GM19351 (cell line): ENCODE measurements around the gene DLGAP1.
"Not testable (repeated sequence)": the region's sequence is repeated elsewhere in the genome, so short reads cannot be mapped to it uniquely, and the experiment has no call there.

Experiments
- ATAC-seq: cut with Tn5 transposase; IDR thresholded peaks from one replicate; pipeline ENCODE4 v1.9.1; 2021; ENCODE audit warnings: mild to moderate bottlenecking, moderate library complexity; ENCODE audit not compliant: unreplicated experiment

The DLGAP1 gene

DNA sequence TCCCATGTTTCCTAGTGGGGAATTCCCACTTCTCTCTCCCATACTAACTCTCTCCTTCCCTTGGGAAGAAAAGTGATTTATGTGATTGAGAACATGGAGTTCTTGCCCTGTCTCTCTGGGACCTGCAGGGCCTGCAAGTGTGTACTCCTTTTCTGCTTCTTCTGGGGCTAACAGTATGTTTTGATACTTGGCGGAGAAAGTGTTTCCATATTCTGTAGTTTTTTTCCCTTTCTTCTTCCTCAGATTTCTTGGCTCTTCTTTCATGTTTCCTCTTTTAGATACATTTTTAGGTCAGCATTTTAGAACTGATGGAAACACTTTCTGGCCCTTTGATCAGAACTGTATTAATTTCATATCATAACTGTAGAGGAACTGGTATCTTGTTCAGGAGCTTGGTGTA, 352.2 kb downstream of the DLGAP1 start:
- ATAC-seq = no peak

- no peak for ATAC-seq
These were observed 354.1 kb downstream of the DLGAP1 start for GRCh38 chr18:4101009-4101408.

DNA sequence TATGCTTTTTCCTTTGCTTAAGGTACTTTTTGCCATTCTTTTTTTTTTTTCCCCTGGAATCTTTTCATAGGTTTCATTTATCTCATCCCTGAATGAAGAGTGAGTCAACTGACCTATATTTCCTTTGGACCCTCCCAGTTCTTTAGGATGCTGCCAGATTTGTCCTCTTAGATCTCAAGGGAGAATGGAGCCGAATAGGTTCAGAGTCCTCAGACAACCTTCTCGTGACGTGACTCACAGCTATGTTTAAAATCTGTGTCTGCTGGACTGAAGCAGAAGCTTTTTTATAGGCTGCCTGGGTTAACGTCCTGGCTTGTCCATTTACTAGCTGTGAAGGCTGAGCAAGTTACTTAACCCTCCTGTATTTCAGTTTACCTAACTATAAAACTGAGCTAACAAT, 358.6 kb downstream of the DLGAP1 start:
- no peak for ATAC-seq

DNA sequence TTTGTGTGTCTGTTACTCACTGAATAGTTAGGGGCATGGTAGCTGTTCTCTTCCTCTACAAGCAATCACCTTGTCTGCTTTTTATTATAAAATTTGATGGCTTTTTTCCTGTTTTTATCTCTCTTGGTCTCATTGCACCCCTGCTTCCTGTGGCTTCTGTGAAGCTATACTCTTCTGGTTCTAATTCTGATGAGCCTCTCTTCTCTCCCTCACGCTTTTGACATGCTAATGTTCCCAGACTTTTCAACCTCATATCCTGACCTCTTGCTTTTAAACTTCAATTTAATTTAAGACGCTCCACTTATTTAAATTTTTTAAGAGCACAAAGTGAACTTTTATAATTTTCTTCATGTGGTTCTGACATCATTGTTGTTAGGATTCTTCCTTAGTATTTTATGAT, 361.4 kb downstream of the DLGAP1 start:
- ATAC-seq = no peak

DNA sequence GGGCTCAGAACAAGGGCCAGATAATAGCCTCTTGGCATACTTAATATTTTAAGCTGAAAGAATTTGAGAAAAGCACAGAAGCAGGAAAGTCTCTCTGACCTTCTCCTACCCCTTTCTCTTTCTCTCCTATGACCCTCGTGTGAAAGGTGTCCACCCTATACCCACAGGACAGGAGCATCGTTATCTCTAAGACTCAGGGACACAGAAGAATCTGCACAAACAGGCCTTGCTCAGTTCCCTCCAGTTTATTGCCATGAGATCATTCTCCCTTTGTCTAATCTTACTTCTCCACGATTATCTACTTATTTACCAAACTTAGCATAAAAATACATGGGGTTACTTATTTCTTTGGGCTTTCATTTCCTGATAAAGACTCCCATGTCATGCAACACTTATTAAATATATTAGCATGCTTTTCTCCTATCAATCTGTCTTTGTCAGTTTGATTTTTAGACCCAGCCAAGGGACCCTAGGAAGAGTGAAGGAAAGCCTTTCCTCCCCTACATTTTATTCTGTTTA, 370.7 kb downstream of the DLGAP1 start:
- no peak for ATAC-seq

DNA sequence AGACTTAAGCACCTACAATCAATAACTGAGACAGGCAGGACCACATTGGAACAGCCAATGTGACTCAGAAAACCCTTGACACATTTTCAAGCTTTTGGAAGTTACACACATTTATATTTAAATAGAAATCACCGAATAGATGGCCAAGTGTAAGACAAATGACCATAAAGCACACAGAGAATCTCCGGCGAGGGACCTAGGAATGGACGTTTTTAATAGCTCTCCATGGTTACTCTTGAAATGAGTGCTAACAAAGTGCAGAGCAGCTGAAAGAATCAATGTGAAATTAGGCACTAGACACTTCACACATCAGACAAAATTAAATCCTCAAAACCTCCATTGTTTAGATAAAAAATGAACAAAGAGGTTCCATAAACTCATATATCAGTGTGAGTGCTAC, 376.9 kb downstream of the DLGAP1 start:
- ATAC-seq = no peak

- no peak for ATAC-seq
These were observed 377.4 kb downstream of the DLGAP1 start for GRCh38 chr18:4077721-4078120.

DNA sequence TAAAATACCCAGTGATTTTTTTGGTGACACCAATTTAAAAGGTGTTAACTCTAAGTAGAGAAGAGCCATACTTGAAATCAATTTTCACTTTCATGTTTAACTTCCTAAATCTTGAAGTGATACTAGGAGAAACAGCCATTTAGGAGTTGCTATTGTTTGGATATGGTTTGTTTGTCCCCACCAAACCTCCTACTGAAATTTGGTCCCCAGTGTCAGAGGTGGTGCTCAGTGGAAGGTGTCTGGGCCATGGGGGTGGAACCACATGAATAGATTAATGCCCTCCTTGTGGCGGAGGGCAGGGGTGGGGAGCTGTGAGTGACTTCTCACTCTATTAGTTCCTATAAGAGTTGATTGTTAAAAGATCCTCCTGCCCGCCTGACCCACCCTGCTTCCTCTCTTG, 377.9 kb downstream of the DLGAP1 start:
- no peak for ATAC-seq

GRCh38 chr18:4074647-4075046, 380.5 kb downstream of the DLGAP1 start:
- no peak for ATAC-seq

DNA sequence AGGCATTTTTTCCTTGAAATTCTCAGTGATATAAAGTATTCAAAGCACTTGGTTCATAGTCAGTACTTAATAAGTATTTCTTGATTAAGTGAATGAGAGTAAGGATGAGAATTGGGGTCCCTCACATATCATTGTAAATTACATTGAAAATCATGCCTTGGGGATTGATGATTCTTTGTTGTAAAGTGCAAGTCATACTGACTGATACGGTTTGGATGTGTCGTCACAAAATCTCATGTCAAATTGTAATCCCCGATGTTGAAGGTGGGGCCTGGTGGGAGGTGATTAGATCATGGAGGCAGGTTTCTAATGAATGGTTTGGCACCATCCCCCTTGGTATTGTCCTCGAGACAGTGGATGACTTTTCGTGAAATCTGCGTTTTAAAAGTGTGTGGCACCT, 385.9 kb downstream of the DLGAP1 start:
- no peak for ATAC-seq

GRCh38 chr18:4068552-4069158, 386.5 kb downstream of the DLGAP1 start:
- peak; percentile 85 for ATAC-seq

DNA sequence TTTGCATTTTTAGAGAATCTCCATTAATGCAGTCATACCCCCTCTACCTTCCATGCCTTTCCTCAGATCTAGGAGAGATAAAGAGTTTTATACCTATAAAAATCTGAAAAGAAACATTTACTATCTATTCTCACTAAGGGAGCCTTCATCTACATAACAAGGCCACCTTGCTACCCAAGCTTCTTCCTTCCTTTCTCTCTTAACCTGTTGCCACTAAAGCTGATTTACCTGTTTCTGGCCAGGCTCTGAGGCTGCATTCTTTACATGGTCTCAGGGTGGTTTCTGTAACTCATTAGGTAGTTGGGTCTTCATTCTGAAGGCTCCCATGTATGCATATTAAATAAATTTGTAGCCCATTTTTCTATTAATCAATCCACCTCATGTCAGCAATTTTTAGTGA, 391.6 kb downstream of the DLGAP1 start:
- ATAC-seq = no peak

DNA sequence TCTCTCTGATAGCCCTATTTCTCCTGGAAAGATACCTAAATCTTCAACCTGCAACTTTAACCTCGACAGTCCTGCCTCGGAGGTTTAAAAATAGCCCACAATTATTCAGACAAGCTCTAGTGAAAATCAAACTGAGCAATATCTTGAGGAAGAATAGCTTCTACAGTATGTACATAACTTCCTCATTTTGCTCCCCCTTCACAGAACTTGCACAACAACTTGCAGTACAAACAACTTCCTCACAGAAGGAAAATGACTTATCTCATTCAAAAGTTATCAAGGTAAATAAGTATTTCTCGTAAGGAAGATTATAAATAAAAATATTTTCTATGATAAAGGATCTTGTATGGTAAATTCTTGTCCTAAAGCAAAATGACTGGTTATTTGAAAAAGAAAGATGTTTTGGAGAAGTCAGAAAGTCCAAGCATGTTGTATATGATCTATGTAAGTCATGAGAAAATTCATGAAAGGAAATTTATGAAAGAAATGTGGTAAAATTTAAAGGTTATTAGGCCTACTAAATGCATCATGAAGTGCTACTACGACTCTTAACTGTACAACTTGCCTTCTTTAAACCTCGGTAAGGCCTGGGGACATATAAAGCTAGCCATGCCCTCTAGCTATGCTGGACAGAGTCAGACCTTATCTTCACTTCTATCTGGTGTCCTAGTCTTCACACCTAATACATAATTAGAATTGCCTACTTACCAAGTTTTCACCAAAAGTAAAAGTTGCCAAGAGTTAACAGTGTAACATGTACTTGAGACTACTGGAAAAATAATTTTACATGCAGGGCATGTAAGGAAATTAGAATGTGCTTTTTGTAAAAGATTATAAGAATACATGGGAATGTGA, 394.5 kb downstream of the DLGAP1 start:
- no peak for ATAC-seq

DNA sequence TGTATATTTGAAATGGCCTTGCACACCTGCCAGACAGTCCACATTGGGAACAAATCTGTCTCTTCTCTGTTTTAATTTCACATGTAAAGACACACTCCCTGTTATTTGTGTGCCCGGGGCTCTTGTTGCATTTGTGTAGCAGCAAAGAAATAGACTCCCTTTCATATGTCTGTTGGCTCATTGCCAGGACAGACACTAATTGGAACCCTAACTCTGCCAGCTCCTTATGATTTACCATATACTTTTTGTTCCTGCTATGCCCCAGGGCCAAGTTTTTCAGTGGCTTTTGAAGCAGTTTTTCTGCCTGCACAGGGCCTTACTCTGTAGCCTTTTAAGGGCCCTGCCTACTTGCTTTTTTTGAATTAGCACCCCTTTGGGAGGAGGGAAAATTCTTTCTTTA, 396.9 kb downstream of the DLGAP1 start:
- ATAC-seq = no peak

DNA sequence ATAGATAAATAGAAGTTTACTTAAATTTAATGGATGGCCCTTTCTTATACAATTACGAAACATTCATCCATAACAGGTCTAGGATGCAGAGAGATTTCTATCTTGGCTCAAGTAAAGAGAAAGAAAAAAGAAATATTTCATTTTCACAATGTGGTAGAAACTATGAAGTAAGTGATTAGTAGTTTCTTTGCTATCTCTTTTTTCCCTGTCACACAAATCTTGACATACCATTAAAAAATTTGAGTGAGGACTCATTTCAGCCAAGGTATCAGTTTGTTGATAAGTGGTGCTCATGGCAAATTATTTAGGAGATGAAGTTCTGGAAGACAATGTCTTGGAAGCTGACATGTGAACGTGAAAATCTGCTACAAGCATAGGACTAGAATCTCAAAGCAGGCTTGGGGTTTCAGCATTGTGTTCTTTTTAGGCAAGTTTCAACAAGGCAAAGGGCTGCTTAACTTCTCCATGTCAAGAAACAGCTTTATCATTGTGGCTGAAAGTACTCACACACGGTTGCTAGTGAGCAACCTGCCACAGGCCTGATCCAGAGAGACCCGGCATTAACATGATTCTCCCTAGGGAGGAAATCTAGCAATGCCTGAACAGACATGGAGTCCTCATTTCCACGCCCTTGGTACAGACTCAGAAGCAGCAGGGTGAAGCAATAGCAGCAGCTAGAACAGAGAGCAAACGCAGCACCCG, 414.6 kb downstream of the DLGAP1 start:
- ATAC-seq = no peak

DNA sequence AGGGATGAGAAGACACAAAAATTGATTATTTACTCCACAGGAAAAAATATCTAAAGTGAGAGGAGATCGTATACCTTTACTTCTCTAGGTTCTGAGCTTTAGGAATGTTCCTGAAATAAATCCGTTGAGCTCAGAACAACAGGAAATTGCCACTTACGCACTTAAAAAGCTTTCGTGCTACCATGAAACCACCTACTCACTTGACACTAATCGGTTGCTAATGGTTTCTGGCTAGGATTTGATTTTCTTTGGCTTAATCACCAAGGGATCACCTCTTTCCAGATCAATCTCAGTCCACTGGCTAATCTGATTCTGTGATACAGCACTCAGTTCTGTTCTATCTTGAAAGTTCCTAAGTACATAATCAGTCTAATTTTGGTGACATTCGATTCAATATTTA, 419.6 kb downstream of the DLGAP1 start:
- no peak for ATAC-seq

DNA sequence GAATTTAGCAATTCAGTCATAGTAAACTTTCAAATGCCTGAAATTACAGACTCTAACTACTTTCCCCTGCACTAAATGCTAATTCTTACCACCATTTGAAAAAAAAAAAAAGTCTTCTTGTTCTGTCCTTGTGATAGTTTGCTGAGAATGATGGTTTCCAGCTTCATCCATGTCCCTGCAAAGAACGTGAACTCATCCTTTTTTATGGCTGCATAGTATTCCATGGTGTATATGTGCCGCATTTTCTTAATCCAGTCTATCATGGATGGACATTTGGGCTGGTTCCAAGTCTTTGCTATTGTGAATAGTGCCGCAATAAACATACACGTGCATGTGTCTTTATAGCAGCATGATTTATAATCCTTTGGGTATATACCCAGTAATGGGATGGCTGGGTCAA, 420.3 kb downstream of the DLGAP1 start:
- ATAC-seq = not testable (repeated sequence)

GRCh38 chr18:4026542-4026941, 428.6 kb downstream of the DLGAP1 start:
- no peak for ATAC-seq

DNA sequence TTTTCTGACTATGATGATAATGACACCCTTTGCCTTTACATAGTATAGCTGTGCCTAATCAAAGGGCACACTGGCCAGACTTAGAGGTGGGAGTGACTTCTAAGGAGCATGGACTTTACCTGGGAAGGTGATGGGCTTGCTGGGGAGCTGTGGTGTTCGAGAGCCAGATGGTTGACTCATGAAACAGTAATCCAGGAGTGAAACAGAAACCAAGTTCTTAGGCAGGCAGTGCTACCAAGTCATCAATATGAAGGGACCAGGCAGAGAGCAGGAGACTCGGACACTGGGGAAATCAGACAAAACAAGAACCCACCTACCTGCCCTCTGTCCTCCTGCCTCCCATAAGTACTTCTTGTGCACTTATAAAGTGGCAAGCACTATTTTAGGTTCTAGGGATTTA, 430.4 kb downstream of the DLGAP1 start:
- no peak for ATAC-seq

DNA sequence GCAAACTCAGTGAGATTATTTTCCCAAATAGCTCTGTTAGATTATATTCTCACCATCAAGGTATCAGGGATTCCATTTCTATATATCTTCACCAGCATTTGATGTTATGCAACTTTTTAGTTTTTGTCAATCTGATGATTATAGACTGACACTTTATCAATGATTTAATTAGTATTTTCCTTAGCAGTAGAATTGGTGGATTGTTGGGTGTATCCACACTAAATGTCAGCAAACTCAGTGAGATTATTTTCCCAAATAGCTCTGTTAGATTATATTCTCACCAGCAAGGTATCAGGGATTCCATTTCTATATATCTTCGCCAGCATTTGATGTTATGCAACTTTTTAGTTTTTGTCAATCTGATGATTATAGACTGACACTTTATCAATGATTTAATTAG, 432.4 kb downstream of the DLGAP1 start:
- ATAC-seq = not testable (repeated sequence)

- ATAC-seq = no peak
These were observed 435.1 kb downstream of the DLGAP1 start for GRCh38 chr18:4020026-4020425.

DNA sequence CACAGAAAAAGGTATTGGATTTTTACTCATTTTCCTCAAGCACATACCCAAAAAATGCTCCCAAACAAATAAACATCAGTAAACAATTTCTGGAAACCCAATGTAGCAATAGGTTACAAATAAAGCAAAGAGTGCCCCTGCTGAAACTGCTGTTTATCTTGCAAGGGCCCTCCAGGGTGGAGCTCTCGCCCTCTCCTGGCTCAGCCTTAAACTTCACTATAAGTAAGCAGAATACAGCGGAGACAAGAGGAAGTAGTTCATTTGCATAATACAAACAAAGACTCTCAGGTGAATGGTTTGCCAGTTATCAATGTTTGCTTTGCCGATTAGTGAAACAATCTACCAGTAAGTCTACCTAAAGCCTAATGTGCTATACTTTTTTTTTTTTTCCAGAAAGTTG, 437.6 kb downstream of the DLGAP1 start:
- peak; percentile 87 for ATAC-seq
